HG02981 (cell line): ENCODE measurements around the gene MLF2.

Source experiments
- ATAC-seq: cut with Tn5 transposase; IDR thresholded peaks from one replicate; pipeline ENCODE4 v1.9.1; 2021; ENCODE audit warnings: mild to moderate bottlenecking, moderate library complexity; ENCODE audit not compliant: unreplicated experiment

The MLF2 gene

DNA sequence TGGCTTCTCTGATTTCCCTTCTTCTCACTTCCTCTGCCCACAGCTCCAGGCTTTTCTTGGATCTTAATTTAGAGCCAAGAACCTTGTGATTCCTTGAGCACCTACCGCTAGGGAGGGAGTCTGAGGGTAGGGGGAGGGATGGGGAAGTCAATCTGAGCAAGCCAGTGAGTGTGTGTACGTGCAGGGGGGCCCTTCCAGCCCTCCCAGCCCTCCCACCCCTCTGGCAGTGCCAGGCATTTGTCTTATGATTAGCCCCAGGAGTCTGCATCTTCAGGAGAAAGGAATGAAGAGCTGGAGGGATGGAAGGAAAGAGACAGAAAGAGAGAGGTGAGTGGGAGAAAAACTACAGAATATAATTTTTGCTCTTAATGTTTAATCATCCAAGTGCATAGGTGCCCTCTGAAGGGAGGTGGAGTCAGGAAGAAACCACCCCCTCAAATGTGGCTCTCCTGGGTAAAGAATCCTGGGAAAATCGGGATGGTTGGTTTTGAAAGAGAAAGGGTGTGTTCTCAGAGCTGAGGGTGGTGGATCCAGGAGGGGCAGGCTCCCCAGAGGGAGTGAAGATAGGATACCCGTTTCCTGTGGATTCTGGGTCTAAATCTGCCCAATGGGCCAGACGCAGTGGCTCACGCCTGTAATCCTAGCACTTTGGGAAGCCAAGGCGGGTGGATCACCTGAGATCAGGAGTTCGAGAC, 54.4 kb downstream of the MLF2 start:
- no peak for ATAC-seq
